Tibial nerve (tissue), 3 donors: ENCODE measurements around the gene MAP7D1.

Experiments
- EP300 ChIP-seq, 2 donors: sonication (generic); formaldehyde crosslinking; IDR thresholded peaks; one replicate each; pipeline ENCODE4 v1.6.1; 2017; ENCODE audit warnings: antibody characterized with exemption in 2 of 2, mild to moderate bottlenecking in 1 of 2
- POLR2A ChIP-seq, 2 donors: fragments of 450-650 bp; IDR thresholded peaks; one replicate each; pipeline ENCODE4 v1.6.1; 2017; ENCODE audit warnings: antibody characterized with exemption in 2 of 2, mild to moderate bottlenecking in 2 of 2, moderate library complexity in 2 of 2

DNA sequence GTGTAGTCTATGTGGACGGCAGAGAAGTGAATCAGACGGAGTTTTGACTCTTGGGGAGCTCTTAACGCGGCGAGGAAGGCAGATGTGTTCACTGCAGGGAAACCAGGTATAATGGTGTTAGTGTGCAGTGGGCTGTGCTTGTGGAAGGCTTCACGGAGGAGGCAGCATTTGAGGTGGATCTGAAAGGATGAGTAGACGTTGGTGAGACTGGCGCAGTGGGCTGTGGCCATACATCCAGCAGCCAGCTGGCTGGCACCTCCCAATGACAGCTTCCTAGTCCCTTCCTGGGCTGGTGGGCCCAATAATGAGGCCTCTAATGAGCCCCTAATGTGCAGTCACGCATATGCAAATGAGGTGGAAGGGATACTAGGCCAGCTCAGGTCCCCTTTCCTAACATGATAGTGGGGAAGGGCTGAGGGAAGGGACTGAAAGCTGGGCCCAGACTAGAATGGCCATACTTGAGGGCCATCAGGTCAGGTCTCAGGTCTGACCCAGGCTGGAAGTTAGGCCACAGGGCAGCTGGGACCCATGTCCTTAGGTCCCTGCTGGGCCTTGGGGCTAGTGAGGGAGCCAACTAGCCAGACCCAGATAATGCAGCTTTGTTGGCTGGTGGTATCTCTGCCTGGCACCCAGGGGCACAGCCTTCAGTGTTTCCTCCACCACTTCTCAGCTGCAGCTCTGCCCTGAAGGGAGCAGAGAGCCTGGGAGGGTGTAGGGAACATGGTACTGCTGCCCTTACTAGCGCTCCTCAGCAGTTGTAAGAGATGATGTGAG, 3.8 kb downstream of the MAP7D1 start:
- TF ChIP-seq POLR2A (IDR thresholded peaks at IDR 0.05) = no peak
- TF ChIP-seq EP300 (IDR thresholded peaks at IDR 0.05) = no peak
